Esophagus muscularis mucosa (tissue), 4 donors: ENCODE measurements around the gene PDE3A.

ENCODE experiments used
- CTCF ChIP-seq, 3 experiments: fragments of 200-600 bp in 2 of 3; fragments of 450-650 bp in 1 of 3; sonication (generic) in 2 of 3; IDR thresholded peaks; one replicate each; pipeline ENCODE4 v1.5.1; 2017 to 2019; ENCODE audit warnings: antibody characterized with exemption in 3 of 3, mild to moderate bottlenecking in 2 of 3, moderate library complexity in 1 of 3
- EP300 ChIP-seq: sonication (generic); formaldehyde crosslinking; IDR thresholded peaks from one replicate; pipeline ENCODE4 v1.6.1; 2017; ENCODE audit warnings: antibody characterized with exemption
- POLR2A ChIP-seq: fragments of 450-650 bp; IDR thresholded peaks from one replicate; pipeline ENCODE4 v1.6.1; 2017; ENCODE audit warnings: antibody characterized with exemption, moderate library complexity, mild to moderate bottlenecking, low read depth

- TF ChIP-seq POLR2A (no peak), CTCF (IDR thresholded peaks at IDR 0.05) (no peak), EP300 (no peak)
These were observed 231.4 kb downstream of the PDE3A start for GRCh38 chr12:20599757-20600156.
